Measurements from ENCODE around the gene FAM47E.
"Not testable (repeated sequence)": the region's sequence is repeated elsewhere in the genome, so short reads cannot be mapped to it uniquely, and the experiment has no call there.

The FAM47E gene

GRCh38 chr4:76271248-76271647 lies 19.7 kb downstream of the FAM47E start:
- DNase-seq, result no peak

GRCh38 chr4:76272073-76272472 lies 20.6 kb downstream of the FAM47E start:
- no peak for DNase-seq

DNA sequence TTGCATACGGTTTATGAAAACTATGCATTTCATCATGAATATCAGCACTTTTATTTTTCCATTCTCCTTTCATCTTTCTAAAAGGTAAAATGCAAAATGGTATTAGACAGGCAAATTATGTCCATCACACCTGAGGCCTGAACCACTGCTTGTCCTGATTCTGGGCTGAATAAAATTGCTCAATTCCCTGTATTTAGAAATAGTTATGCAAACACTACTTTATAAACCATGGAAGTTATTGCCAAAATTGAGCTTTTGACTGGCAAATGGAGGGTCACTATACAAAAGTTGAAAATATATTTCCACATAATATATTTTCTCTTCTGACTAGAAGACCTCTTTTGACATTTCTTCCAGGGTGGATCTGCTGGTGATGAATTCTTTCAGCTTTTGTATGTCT lies 21.1 kb downstream of the FAM47E start:
- DNase-seq, result no peak

DNA sequence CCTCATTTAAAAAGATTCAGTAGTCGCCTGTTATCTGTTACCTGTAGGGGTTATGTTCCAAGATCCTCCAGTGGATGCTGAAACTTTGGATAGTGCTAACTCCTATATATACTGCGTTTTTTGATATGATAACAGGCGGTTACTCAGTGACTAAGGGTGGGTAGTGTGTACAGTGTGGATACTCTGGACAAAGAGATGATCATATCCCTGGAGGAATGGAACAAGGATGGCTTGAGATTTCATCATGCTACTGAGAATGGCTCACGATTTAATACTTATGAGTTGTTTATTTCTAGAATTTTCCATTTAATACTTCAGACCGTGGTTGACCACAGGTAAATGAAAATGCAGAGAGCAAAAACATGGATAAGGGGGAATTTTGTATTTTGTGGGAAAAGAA lies 21.5 kb downstream of the FAM47E start:
- DNase-seq, result no peak

DNA sequence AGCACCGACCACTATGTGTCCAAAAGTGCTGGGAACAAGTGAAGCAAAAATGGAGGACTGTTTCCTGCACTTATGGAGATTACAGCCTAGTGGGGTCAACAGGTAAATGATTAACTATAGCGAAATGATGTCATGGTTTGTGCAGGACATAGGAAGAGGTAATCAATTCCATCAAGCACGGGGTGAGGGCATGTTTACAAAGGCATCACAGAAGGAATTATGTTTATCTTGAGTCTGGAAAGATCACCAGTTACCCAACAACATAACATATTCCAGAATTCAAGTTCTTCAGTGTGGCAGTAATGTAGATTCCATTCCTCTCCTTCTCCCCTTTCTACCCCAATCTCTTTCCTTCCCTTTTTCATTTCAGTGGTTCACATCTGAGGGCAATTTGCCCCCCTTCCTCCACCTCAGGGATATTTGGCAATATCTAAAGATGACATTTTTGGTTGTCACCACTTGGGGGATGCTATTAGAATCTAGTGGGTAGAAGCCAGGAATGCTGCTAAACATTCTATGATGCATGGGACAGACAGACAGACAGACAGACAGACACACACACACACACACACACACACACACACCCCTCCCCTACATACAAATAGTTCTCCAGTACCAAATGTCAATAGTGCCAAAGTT lies 24.1 kb downstream of the FAM47E start:
- no peak for DNase-seq

DNA sequence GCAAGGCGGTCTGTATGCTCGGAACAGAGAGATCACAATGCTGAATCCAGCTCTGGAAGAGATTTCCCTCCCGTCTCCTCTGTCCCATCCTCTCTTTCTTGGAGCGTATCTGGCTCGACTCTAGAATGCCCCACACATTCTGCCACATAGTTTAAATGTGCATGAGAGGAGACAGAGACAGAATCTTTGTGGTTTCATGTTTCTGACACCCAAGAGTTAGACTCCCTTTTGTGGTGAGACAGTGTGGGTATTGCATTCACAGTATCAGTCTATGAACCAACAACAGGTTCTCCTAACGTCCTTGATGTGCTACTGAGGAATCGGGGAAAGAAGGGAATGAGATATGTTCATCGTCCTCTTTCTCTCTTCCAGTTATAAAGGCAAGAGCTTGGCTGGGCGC lies 25.3 kb downstream of the FAM47E start:
- no peak for DNase-seq

- DNase-seq, result no peak
Measured at GRCh38 chr4:76277667-76278066, 26.1 kb downstream of the FAM47E start.

DNA sequence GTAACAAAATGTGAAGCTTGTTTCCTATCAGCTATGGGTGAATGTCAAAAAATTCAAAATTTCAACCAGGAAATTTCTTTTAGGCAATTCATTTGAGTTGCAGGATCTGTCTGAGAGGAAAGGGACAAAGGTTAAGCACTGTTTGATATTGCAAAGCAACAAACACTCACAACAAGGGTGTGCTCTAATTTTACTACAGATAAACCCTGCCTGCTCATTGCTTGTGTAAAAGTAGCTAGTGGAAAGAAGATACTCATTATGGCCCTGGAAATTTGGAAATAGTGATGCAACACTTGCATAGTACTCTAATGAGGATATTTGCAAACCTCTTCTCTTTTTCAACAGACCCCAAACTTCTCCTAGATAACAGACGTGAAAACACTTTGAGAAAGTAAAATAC lies 27.1 kb downstream of the FAM47E start:
- DNase-seq, result no peak

GRCh38 chr4:76279462-76279861 lies 27.9 kb downstream of the FAM47E start:
- no peak for DNase-seq

GRCh38 chr4:76280488-76281441 lies 29.2 kb downstream of the FAM47E start:
- no peak for DNase-seq

DNA sequence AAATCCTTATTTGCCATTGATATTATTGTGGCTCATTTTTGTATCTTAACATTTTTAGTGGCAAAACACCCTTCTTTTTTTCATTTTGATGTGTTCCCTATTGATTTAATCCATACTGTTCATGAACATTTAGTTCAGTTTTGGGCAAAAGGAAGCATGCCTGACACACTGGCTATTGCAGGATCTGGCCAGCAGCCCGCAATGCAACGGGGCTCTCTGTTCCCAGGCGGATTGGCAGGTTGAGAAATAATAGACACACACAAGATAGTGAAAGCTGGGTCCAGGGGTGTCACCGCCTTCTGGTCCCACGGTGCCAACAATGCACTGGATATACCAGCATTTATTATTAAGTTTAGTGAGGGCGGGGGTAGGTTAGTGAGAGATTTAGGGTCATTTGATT lies 30.1 kb downstream of the FAM47E start:
- DNase-seq, result not testable (repeated sequence)

DNA sequence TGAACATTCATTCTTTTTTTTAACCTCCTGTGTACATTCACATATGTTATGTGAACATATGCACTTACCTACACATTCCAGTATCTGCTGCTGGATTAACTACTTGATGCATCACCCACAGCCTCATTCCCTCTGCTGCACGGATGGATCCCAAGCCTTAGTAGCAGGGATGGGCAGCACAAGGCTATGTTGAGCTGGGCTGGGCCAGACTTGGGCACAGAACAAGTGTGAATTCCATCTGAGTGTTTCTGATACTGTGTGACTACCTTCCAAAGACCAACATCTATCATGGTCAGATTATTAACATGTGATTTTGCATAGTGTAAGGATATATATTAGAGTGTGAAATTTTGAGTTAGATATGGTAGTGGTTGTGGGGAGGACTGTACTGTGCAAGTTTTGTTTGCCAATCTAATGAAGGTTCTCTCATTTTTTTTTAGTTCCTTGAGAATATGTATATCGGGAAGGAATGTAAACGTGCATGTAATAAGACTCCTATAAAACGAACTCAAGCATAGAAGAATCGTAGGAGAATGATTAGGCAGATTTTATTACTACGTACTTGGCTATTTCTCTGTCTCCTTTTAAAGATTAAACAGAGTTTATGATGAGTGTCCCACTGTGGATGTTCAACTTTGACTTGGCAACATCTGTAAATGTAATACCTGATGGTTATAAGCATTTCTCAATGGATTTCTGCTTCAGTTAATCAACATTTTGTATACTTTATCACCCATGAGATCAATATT lies 31.6 kb downstream of the FAM47E start:
- DNase-seq, result no peak

GRCh38 chr4:76283900-76284299 lies 32.4 kb downstream of the FAM47E start:
- no peak for DNase-seq

DNA sequence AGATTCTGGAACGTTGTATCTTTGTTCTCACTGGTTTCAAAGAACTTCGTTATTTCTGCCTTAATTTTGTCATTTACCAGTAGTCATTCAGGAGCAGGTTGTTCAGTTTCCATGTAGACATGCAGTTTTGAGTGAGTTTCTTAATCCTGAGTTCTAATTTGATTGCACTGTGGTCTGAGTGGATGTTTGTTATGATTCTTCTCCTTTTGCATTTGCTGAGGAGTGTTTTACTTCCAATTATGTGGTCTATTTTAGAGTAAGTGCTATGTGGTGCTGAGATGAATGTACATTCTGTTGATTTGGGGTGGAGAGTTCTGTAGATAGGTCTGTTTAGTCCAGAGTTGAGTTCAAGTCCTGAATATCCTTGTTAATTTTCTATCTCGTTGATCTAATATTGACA lies 36.3 kb downstream of the FAM47E start:
- DNase-seq, result not testable (repeated sequence)

DNA sequence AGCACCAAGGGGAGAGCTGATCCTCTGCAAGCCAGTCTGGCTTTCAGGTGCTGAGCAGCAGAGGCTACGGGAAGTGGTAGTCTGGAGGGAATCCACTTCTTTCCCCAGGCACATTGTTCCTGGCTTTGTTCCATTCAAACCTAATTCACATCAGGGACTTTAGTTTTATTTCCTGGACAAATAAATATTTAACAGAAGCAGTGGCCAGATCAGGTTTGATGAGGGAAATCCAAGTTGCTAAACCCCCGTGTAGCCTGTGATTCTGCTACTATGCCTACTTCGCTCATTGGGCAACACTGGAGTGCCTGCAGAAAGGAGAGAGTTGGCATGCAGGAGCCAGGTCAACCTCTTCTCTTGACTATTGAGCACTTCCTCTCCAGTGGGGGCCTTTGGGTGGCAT lies 41.2 kb downstream of the FAM47E start:
- no peak for DNase-seq

DNA sequence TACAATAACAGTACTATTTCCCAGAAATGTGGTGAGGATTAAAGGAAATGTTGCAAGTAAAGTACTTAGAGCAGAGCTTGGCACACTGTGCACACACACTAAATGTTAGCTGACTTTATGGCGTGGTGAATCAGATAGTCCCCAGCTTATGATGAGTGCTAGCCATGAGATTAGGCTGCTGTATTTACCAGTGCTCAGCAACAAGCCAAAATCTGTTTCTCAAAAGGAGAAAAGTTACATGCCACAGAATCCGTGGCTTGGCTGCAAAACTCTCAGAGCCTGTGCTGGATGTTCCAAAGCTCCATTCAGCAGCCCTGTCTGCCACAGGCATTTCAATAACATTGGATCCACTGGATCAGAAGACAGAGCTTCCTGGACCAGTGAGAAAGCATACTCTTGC lies 42.3 kb downstream of the FAM47E start:
- DNase-seq, result no peak

GRCh38 chr4:76296286-76296820 lies 44.8 kb downstream of the FAM47E start:
- DNase-seq, result no peak

- no peak for DNase-seq
Measured at GRCh38 chr4:76298227-76298626, 46.7 kb downstream of the FAM47E start.

- no peak for DNase-seq
Measured at GRCh38 chr4:76300012-76300411, 48.5 kb downstream of the FAM47E start.

- no peak for DNase-seq
Measured at GRCh38 chr4:76301068-76301774, 49.7 kb downstream of the FAM47E start.

DNA sequence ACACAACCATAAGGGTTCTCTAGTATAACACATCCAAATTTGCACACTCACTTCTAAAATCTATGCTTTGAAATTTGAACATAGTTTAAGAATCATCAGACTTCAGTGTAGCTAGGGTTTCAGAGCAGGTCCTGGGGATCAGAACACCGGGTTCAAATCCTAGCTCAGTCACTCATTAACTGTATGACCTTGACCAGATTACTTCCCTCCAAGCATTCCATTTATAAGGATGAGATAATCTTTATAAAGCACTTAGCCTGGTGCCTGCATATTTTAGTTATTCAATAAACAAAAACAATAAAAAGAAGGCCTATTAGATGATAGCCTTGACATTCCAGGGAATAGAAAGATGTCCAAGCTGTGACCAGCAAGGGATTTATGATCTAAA lies 50.2 kb downstream of the FAM47E start:
- no peak for DNase-seq

GRCh38 chr4:76302826-76303438 lies 51.4 kb downstream of the FAM47E start:
- no peak for DNase-seq
